Pancreas (tissue), 10 donors: ENCODE measurements around the gene SLC5A8. TPM values are rescaled to one million over a fixed set of nuclear protein-coding genes. Genes with fewer than 3 reads are reported as not detected.

ENCODE experiments used
- ATAC-seq, 4 donors: fragments of 200-7000 bp; cut with Tn5 transposase; one replicate each; pipeline versions ENCODE4 v1.8.0 to v1.9.1; 2020; ENCODE audit warnings: mild to moderate bottlenecking in 4 of 4, moderate library complexity in 4 of 4
- DNase-seq, 6 donors: peaks; one replicate each; pipeline ENCODE4 v3.0.0-alpha.2; 2020
- FAIRE-seq: peaks from 2 replicates; lab custom pipeline; 2012; peaks lifted over from hg19 to GRCh38; lab: Jason Lieb, UNC
- H3K27ac ChIP-seq, 4 donors: fragments of 200-600 bp; sonication (generic); 1 replicate in 3 of 4; 2 replicates in 1 of 4; pipeline versions ENCODE4 v1.5.0 to v1.8.0; 2020
- H3K27me3 ChIP-seq, 4 donors: fragments of 200-600 bp; one replicate each; pipeline ENCODE4 v1.8.0; 2021
- H3K36me3 ChIP-seq, 3 donors: fragments of 200-600 bp; sonication (generic) in 1 of 3; one replicate each; pipeline versions ENCODE4 v1.5.0 to v1.8.0; 2020 to 2021
- H3K4me1 ChIP-seq, 3 donors: fragments of 200-600 bp; one replicate each; pipeline ENCODE4 v1.8.0; 2021
- H3K4me3 ChIP-seq, 4 donors: fragments of 200-600 bp; sonication (generic) in 2 of 4; one replicate each; pipeline versions ENCODE4 v1.5.0 to v1.8.0; 2020 to 2021
- H3K9me3 ChIP-seq, 4 donors: fragments of 200-600 bp; one replicate each; pipeline ENCODE4 v1.8.0; 2021
- CTCF ChIP-seq, 4 donors: fragments of 200-600 bp; sonication (generic) in 3 of 4; IDR thresholded peaks; one replicate each; pipeline versions ENCODE4 v1.5.0 to v1.8.0; 2021; ENCODE audit warnings: antibody characterized with exemption in 4 of 4
- WGBS, 2 donors: extraction: QIAGEN DNeasy Blood & Tissue Kit; methylation state at CpG; one replicate each; pipeline ENCODE4 v1.1.7; 2013; 5-methylcytosine and 5-hydroxymethylcytosine counted together
- intact Hi-C, 3 donors: fragments of 100-400 bp; cut with DNase I; formaldehyde crosslinking; loops; one replicate each; pipeline versions ENCODE4 v1.11.1 to v1.14.2; 2022
- polyA plus RNA-seq, 2 donors: library from polyadenylated mRNA; stranded (reverse); fragments of 200-250 nt; gene quantifications; one replicate each; pipeline ENCODE4 v1.2.3, GENCODE V29; 2013
- total RNA-seq, 6 donors: library from RNA; stranded (reverse); fragmentation: NEBNext Ultra II Directional in 4 of 6; extraction: Animal tissue kit (Norgen Biotek cat#: 25700) in 4 of 6; gene quantifications; one replicate each; pipeline versions ENCODE4 v1.2.1 to v1.2.4, GENCODE V29; 2021 to 2023
- donor health status: healthy with polysubstance abuse.
- donor health status: DM: no; HTN: no; CAD: no; lungs with moderate emphysema.
- donor health status: DM: no; HTN: no; CAD: no.
- donor health status: control.
- donor health status: control.
- donor health status: Bipolar disorder and iron deficiency.
- donor health status: DM: yes; HTN: yes; CAD: no.
- donor health status: DM: no; HTN: no; CAD: no.
- donor health status: DM: no; HTN: no; CAD: no.
- donor health status: DM: yes; HTN: yes; CAD: no.

Gene SLC5A8
- total and polyA plus RNA-seq, 8 donors = 0.06 to 0.09 (median 0.07) TPM; not detected in 5

DNA sequence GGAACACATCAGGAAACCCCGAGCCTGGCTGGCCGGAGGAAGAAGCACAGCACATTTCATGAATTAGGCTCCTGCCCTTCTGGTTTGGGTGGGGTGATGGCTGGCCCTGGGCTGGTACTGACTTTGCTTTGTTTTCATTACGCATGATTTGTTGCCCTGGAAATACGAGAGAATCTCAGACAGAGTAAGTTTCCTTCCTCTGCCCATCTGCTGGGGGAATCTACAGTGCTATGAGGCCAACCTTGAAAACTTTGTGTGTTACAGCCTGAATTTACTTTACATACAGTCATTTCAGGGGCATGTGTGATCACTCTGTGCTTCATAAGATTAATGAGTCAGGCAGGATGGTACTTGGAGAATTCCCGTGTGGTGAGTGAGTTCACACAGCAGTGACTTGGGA is 20.5 kb upstream of the SLC5A8 start:
- no peak for TF ChIP-seq CTCF (IDR thresholded peaks at IDR 0.05)
- intact Hi-C loops = no loop called here
- DNase-seq (no peak), FAIRE-seq (no peak), ATAC-seq (no peak)
- WGBS, 2 donors = 48 to 53% methylated on average over 5 of the region's 5 CpGs
- Histone ChIP-seq H3K4me3 (no peak overlapping the region), H3K36me3 (no peaks in the 10 kb centered on the region), H3K4me1 (no peaks in the 10 kb centered on the region), H3K27me3 (peaks cover 0 to 4% (median 0%) of the 10 kb centered on the region in 4 donors), H3K27ac (no peak overlapping the region), H3K9me3 (no peaks in the 10 kb centered on the region)

DNA sequence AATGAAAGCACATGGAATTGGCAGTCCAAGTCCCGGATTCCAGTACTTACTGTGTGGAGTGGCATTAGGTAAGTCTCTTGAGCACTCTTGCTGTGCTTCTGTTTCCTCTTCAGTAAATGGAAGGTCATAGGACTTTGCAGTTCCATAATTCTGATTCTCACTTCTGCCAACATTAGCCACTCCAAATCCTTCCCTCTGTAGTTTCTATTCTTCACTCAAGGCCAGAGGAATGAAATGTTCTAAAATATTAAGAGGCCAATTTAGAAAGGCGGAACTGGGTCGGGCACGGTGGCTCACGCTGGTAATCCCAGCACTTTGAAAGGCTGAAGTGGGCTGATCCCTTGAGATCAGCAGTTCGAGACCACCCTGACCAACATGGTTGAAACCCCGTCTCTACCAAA is 19.8 kb upstream of the SLC5A8 start:
- 68 to 75% methylated on average over 7 of the region's 7 CpGs for WGBS, 2 donors
- no peak for FAIRE-seq
- no peaks in the 10 kb centered on the region for H3K4me1 ChIP-seq
- no peak for DNase-seq
- intact Hi-C loops = no loop called here
- H3K36me3 ChIP-seq = no peaks in the 10 kb centered on the region
- H3K9me3 ChIP-seq = no peaks in the 10 kb centered on the region
- peaks cover 0 to 4% (median 0%) of the 10 kb centered on the region in 4 donors for H3K27me3 ChIP-seq
- no peak for TF ChIP-seq CTCF (IDR thresholded peaks at IDR 0.05)
- no peak overlapping the region for H3K4me3 ChIP-seq
- H3K27ac ChIP-seq = no peak overlapping the region
- ATAC-seq = no peak

- Histone ChIP-seq H3K4me1 (no peaks in the 10 kb centered on the region), H3K27ac (no peak overlapping the region), H3K9me3 (no peaks in the 10 kb centered on the region), H3K36me3 (no peaks in the 10 kb centered on the region), H3K27me3 (no peaks in the 10 kb centered on the region), H3K4me3 (no peak overlapping the region)
- WGBS, 2 donors = 58 to 61% methylated on average over 1 of the region's 1 CpG
- no peak for ATAC-seq
- DNase-seq = no peak
- intact Hi-C loops = no loop called here
- no peak for TF ChIP-seq CTCF (IDR thresholded peaks at IDR 0.05)
- no peak for FAIRE-seq
Observed at GRCh38 chr12:101221301-101221700, 11.3 kb upstream of the SLC5A8 start.

DNA sequence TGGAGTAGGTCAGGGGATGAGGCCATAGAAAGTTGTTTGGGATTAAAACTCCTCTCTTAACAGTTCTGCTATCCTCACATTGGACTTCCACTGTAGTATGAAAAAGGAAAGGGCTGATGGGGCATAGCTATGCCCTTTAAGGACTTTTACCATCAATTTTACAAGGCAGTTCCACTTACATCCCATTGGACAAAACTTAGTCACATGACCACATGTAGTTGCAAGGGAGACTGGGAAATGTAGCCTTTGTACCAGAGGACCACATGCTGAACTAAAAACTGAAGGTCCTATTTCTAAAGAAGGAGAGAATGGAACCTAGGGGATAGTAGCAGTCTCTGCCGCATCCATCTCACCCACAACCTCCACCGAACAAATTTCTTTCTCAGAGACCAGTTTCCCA is 6.8 kb upstream of the SLC5A8 start:
- Histone ChIP-seq H3K27me3 (no peaks in the 10 kb centered on the region), H3K4me1 (no peaks in the 10 kb centered on the region), H3K9me3 (no peaks in the 10 kb centered on the region), H3K36me3 (no peaks in the 10 kb centered on the region), H3K27ac (no peak overlapping the region), H3K4me3 (no peak overlapping the region)
- no peak for TF ChIP-seq CTCF (IDR thresholded peaks at IDR 0.05)
- FAIRE-seq (no peak), ATAC-seq (no peak), DNase-seq (no peak)
- intact Hi-C loops = no loop called here
- WGBS, 2 donors = 85 to 88% methylated on average over 2 of the region's 2 CpGs

- H3K27ac ChIP-seq = no peak overlapping the region
- H3K4me3 ChIP-seq = no peak overlapping the region
- no peak for FAIRE-seq
- DNase-seq = no peak
- no peak for ATAC-seq
- WGBS, 2 donors = 65 to 68% methylated on average over 5 of the region's 5 CpGs
- no peaks in the 10 kb centered on the region for H3K9me3 ChIP-seq
- H3K4me1 ChIP-seq = peaks cover 0 to 4% (median 0%) of the 10 kb centered on the region in 3 donors
- no peak for TF ChIP-seq CTCF (IDR thresholded peaks at IDR 0.05)
- intact Hi-C loops = no loop called here
- no peaks in the 10 kb centered on the region for H3K36me3 ChIP-seq
- peaks cover 0 to 20% (median 0%) of the 10 kb centered on the region in 4 donors for H3K27me3 ChIP-seq
Observed at GRCh38 chr12:101207086-101207780, 2.8 kb downstream of the SLC5A8 start.
